ENCODE measurements around the gene TMEM239.

DNA sequence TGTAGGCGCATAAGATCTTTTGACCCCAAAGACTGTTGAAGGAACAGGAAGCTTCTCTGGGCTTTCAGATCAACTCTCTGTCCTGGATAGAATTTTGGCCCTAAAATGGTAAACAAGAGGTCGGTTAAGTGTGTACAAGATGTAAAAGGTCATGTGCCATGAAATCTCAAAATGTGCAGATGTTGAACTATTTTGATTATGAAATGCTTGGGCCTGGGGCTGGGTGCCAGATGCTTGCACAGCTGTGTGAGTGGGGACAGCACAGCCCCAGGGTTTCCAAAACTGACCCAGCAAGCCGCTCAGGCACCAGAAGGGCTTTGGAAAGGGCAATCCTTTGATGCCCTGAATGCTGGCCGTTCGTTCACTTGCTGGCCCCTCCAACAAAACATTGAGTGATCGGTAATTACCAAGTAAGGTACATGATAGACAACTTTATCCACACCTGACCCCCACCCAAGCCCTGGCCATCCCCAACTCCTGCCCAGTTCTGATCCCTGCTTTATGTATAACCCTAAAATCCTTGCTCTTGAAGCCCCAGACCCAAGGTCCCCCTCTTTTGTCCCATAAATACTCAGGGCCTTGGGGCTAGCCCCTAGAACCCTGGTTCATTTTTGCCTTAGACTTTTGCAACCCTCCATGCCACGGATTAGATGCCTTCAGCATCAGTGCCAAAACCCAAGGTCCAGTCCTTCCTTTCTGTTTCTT, 1.9 kb downstream of the TMEM239 start:
- no peak for TF ChIP-seq CTCF (IDR thresholded peaks at IDR 0.05; ENCODE audit: insufficient read depth, low read depth, low read length)
- no peak for TF ChIP-seq EZH2 (IDR thresholded peaks at IDR 0.05; ENCODE audit: insufficient read depth, low read length)

Data from astrocyte (in vitro differentiated cells and primary cell).